K562 (cell line): ENCODE measurements around the gene SH2D3A. TPM values are rescaled to one million over a fixed set of nuclear protein-coding genes. Genes with fewer than 3 reads are reported as not detected.

ENCODE experiments used
- BCL6 ChIP-seq: fragments of 250-450 bp; sonication (Bioruptor Pico); IDR thresholded peaks from 2 replicates; pipeline ENCODE4 v1.4.0; 2020
- CBX1 ChIP-seq: sonication (generic); IDR thresholded peaks from 2 replicates; pipeline ENCODE4 v1.6.1; 2016; ENCODE audit warnings: antibody characterized with exemption, low read depth, mild to moderate bottlenecking
- E2F3 ChIP-seq: fragments of 250-450 bp; sonication (Bioruptor Pico); IDR thresholded peaks from 2 replicates; pipeline ENCODE4 v1.4.0; 2020; ENCODE audit warnings: mild to moderate bottlenecking
- EGR1 ChIP-seq: fragments of 450-650 bp; conservative IDR thresholded peaks from 2 replicates; pipeline ENCODE4 v1.6.1; 2017; ENCODE audit warnings: mild to moderate bottlenecking
- ERF ChIP-seq: fragments of 450-650 bp; formaldehyde crosslinking; IDR thresholded peaks from 2 replicates; pipeline ENCODE4 v1.4.0; 2020; ENCODE audit warnings: mild to moderate bottlenecking, mixed read lengths
- GATAD2A ChIP-seq: fragments of 450-650 bp; IDR thresholded peaks from 2 replicates; pipeline ENCODE4 v1.6.1; 2017
- GTF2B ChIP-seq: IDR thresholded peaks from 2 replicates; pipeline ENCODE4 v1.6.1; 2011; ENCODE audit not compliant: insufficient read length; ENCODE audit errors: extremely low read depth
- HIVEP1 ChIP-seq: fragments of 250-450 bp; sonication (Bioruptor Pico); IDR thresholded peaks from 2 replicates; pipeline ENCODE4 v1.4.0; 2020; ENCODE audit warnings: mild to moderate bottlenecking
- JUN ChIP-seq, 2 experiments: sonication (generic) in 1 of 2; formaldehyde crosslinking in 1 of 2; IDR thresholded peaks; 2 replicates each; pipeline versions ENCODE4 v1.6.1 to v1.8.0; 2012 to 2022; ENCODE audit warnings: borderline replicate concordance in 2 of 2, mild to moderate bottlenecking in 2 of 2, improper control_type of control experiment in 1 of 2, low read depth in 1 of 2, low read length in 1 of 2, missing genetic modification reagents in 1 of 2
- KDM1A ChIP-seq, 2 experiments: fragments of 450-650 bp; IDR thresholded peaks; 2 replicates each; pipeline ENCODE4 v1.6.1; 2016; ENCODE audit warnings: mild to moderate bottlenecking in 2 of 2
- KDM5B ChIP-seq: fragments of 200-600 bp; sonication (generic); IDR thresholded peaks from 2 replicates; pipeline ENCODE4 v1.6.1; 2012; ENCODE audit warnings: low read depth, mild to moderate bottlenecking, moderate library complexity, low read length, control low read depth, inconsistent platforms; ENCODE audit not compliant: insufficient replicate concordance
- MAZ ChIP-seq, 2 experiments: fragments of 450-650 bp in 1 of 2; sonication (generic) in 1 of 2; formaldehyde crosslinking; IDR thresholded peaks in 1 of 2; conservative IDR thresholded peaks in 1 of 2; 2 replicates each; pipeline versions ENCODE4 v1.4.0 to v1.5.0; 2020; ENCODE audit warnings: mild to moderate bottlenecking in 1 of 2, missing genetic modification reagents in 1 of 2
- MCM2 ChIP-seq: fragments of 450-650 bp; IDR thresholded peaks from 2 replicates; pipeline ENCODE4 v1.6.1; 2017; ENCODE audit warnings: low read depth, mild to moderate bottlenecking
- MYNN ChIP-seq, 2 experiments: sonication (generic); formaldehyde crosslinking in 1 of 2; IDR thresholded peaks; 2 replicates each; pipeline versions ENCODE4 v1.5.0 to v1.6.1; 2016 to 2020; ENCODE audit warnings: antibody characterized with exemption in 1 of 2, missing genetic modification reagents in 1 of 2
- NCOA4 ChIP-seq: fragments of 450-650 bp; IDR thresholded peaks from 2 replicates; pipeline ENCODE4 v1.6.1; 2018; ENCODE audit warnings: mild to moderate bottlenecking; ENCODE audit not compliant: partially characterized antibody
- POLR2A ChIP-seq: fragments of 450-650 bp; conservative IDR thresholded peaks from 2 replicates; pipeline ENCODE4 v1.6.1; 2016
- RBM22 ChIP-seq: fragments of 200-400 bp; formaldehyde crosslinking; IDR thresholded peaks from 2 replicates; pipeline ENCODE4 v1.6.1; 2018; ENCODE audit warnings: low read length, low read depth; ENCODE audit not compliant: poor library complexity, severe bottlenecking
- RNF219 ChIP-seq: fragments of 250-450 bp; sonication (Bioruptor Pico); IDR thresholded peaks from 2 replicates; pipeline ENCODE4 v1.5.0; 2022; ENCODE audit warnings: mild to moderate bottlenecking
- SPI1 ChIP-seq: IDR thresholded peaks from 2 replicates; pipeline ENCODE4 v1.6.1; 2011; ENCODE audit warnings: low read depth, low read length, control low read depth, borderline replicate concordance
- TCF15 ChIP-seq: fragments of 250-450 bp; sonication (Bioruptor Pico); IDR thresholded peaks from 2 replicates; pipeline ENCODE4 v1.8.0; 2022; ENCODE audit warnings: moderate library complexity, mild to moderate bottlenecking, inconsistent platforms
- ZFP36 ChIP-seq: fragments of 150-350 bp; IDR thresholded peaks from 2 replicates; pipeline ENCODE4 v1.6.1; 2018; ENCODE audit warnings: low read length, low read depth; ENCODE audit not compliant: partially characterized antibody
- ZNF740 ChIP-seq, 3 experiments: fragments of 200-800 bp in 1 of 3; sonication (Bioruptor generic) in 1 of 3; sonication (generic) in 1 of 3; formaldehyde crosslinking in 1 of 3; IDR thresholded peaks; 2 replicates each; pipeline versions ENCODE4 v1.6.1 to v1.8.0; 2016 to 2022; ENCODE audit warnings: mild to moderate bottlenecking in 2 of 3, missing compliant biosample characterization in 2 of 3, missing genetic modification characterization in 2 of 3, missing genetic modification reagents in 1 of 3
- polyA plus RNA-seq, 8 experiments: library from polyadenylated mRNA; depleted of rRNA in 4 of 8; stranded (reverse) in 5 of 8; unstranded in 3 of 8; fragments of >200 nt; fragmentation: Nextera tagmentation in 2 of 8; fragmentation: Illumina TruSeq in 1 of 8; extraction: Ambion mirVana in 2 of 8; extraction: Trizol in 1 of 8; gene quantifications; 2 replicates each; pipeline versions ENCODE4 v1.2.1 to v1.2.3, GENCODE V29; 2011 to 2014; ENCODE audit warnings: inconsistent platforms in 1 of 8, missing spikeins in 1 of 8
- total RNA-seq, 7 experiments: library from RNA; depleted of rRNA in 6 of 7; stranded (reverse); fragments of >200 nt in 6 of 7; fragmentation: Illumina TruSeq in 2 of 7; extraction: Trizol in 2 of 7; gene quantifications; 2 replicates each; pipeline versions ENCODE4 v1.2.1 to v1.2.3, GENCODE V29; 2011 to 2021; ENCODE audit warnings: low replicate concordance in 1 of 7
- TF ChIP-seq, protein P1 (sequence below): sonication (generic); formaldehyde crosslinking; IDR thresholded peaks from 2 replicates; pipeline ENCODE4 v1.9.0; 2022; ENCODE audit warnings: mild to moderate bottlenecking, missing genetic modification reagents

SH2D3A gene
- total and polyA plus RNA-seq, 9 of the 15 experiments (the other 6 are each of a cell fraction or from before 2014, with no cell fraction given), result 0.75 to 26.3 (median 8.9) TPM

- no peak for TF ChIP-seq E2F3 (CRISPR knock-in tag)
- peak; percentile 94 for TF ChIP-seq ZFP36
- no peak for TF ChIP-seq GTF2B
- TF ChIP-seq SPI1, result peak; percentile 98
- TF ChIP-seq, protein P1, sequence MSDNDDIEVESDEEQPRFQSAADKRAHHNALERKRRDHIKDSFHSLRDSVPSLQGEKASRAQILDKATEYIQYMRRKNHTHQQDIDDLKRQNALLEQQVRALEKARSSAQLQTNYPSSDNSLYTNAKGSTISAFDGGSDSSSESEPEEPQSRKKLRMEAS, result peak; percentile 46; the same call in 1 of the 2 replicates
- no peak for TF ChIP-seq ERF
- peak; percentile 94 to 97 for TF ChIP-seq KDM1A (IDR thresholded peaks at IDR 0.05)
- no peak for TF ChIP-seq RNF219 (CRISPR knock-in tag)
- no peak for TF ChIP-seq MYNN (IDR thresholded peaks at IDR 0.05)
- no peak for TF ChIP-seq MYNN (CRISPR knock-in tag; IDR thresholded peaks at IDR 0.05)
- no peak for TF ChIP-seq RBM22
- no peak for TF ChIP-seq BCL6 (CRISPR knock-in tag)
- TF ChIP-seq NCOA4, result no peak
- TF ChIP-seq KDM5B, result peak; percentile 72
- no peak for TF ChIP-seq JUN (IDR thresholded peaks at IDR 0.05; ENCODE audit: borderline replicate concordance, low read depth, low read length)
- TF ChIP-seq JUN (CRISPR knock-in tag; IDR thresholded peaks at IDR 0.05; ENCODE audit: borderline replicate concordance), result no peak
- TF ChIP-seq MAZ (CRISPR knock-in tag; conservative IDR thresholded peaks at IDR 0.05 in 1 of 2, IDR thresholded peaks at IDR 0.05 in 1 of 2), result peak; percentile 57 to 65; a peak in 1 of 4 replicates
- TF ChIP-seq POLR2A, result 0 out of 2 replicates have a peak, but pooled peaks have one; percentile 48
- TF ChIP-seq EGR1, result peak; percentile 90
- TF ChIP-seq GATAD2A, result no peak
- TF ChIP-seq TCF15 (CRISPR knock-in tag), result no peak
- no peak for TF ChIP-seq HIVEP1 (CRISPR knock-in tag)
- TF ChIP-seq MCM2, result no peak
- peak; percentile 69; the same call in 1 of the 2 replicates for TF ChIP-seq CBX1
- TF ChIP-seq ZNF740 (CRISPR knock-in tag; IDR thresholded peaks at IDR 0.05), result peak; percentile 84
- peak in 1 of 2 experiments; percentile 83; a peak in 2 of 4 replicates for TF ChIP-seq ZNF740 (tag; IDR thresholded peaks at IDR 0.05)
Observed at GRCh38 chr19:6772028-6772865, 5.0 kb upstream of the SH2D3A start, which contains the start of gene VAV1 (continued).
